Heart left ventricle (tissue), 16 donors: ENCODE measurements around the gene LRMDA. TPM values are rescaled to one million over a fixed set of nuclear protein-coding genes. Genes with fewer than 3 reads are reported as not detected.

Source experiments
- ATAC-seq, 4 donors: fragments of 200-7000 bp; cut with Tn5 transposase; one replicate each; pipeline ENCODE4 v1.9.1; 2020 to 2022; ENCODE audit warnings: moderate library complexity in 4 of 4, mild to moderate bottlenecking in 3 of 4, moderate number of reproducible peaks in 1 of 4
- DNase-seq, 5 donors: peaks; one replicate each; pipeline ENCODE4 v3.0.0-alpha.2; 2020
- H3K27ac ChIP-seq, 12 donors: fragments of 200-600 bp; sonication (generic) in 4 of 12; one replicate each; pipeline versions ENCODE4 v1.5.0 to v1.8.0; 2016 to 2022; ENCODE audit warnings: mild to moderate bottlenecking in 2 of 12
- H3K27me3 ChIP-seq, 9 donors: fragments of 200-600 bp; sonication (generic) in 2 of 9; one replicate each; pipeline versions ENCODE4 v1.5.1 to v1.8.0; 2016 to 2022; ENCODE audit warnings: mild to moderate bottlenecking in 3 of 9
- H3K36me3 ChIP-seq, 9 donors: fragments of 200-600 bp; sonication (generic) in 2 of 9; one replicate each; pipeline versions ENCODE4 v1.5.0 to v1.8.0; 2018 to 2022; ENCODE audit warnings: mild to moderate bottlenecking in 2 of 9
- H3K4me1 ChIP-seq, 12 donors: fragments of 200-600 bp; sonication (generic) in 4 of 12; one replicate each; pipeline versions ENCODE4 v1.5.0 to v1.8.0; 2016 to 2022; ENCODE audit warnings: mild to moderate bottlenecking in 3 of 12
- H3K4me3 ChIP-seq, 12 donors: fragments of 200-600 bp; sonication (generic) in 4 of 12; one replicate each; pipeline versions ENCODE4 v1.5.0 to v1.8.0; 2017 to 2022; ENCODE audit warnings: mild to moderate bottlenecking in 9 of 12, moderate library complexity in 4 of 12
- H3K9me3 ChIP-seq, 12 donors: fragments of 200-600 bp; sonication (generic) in 4 of 12; one replicate each; pipeline versions ENCODE4 v1.5.0 to v1.8.0; 2016 to 2022; ENCODE audit warnings: mild to moderate bottlenecking in 1 of 12
- CTCF ChIP-seq, 12 donors: fragments of 200-600 bp; sonication (generic) in 4 of 12; IDR thresholded peaks; one replicate each; pipeline versions ENCODE4 v1.5.0 to v1.8.0; 2018 to 2022; ENCODE audit warnings: antibody characterized with exemption in 12 of 12, mild to moderate bottlenecking in 5 of 12
- POLR2A ChIP-seq, 2 donors: fragments of 450-650 bp; IDR thresholded peaks; one replicate each; pipeline ENCODE4 v1.6.1; 2017; ENCODE audit warnings: antibody characterized with exemption in 2 of 2, mild to moderate bottlenecking in 2 of 2, moderate library complexity in 2 of 2
- WGBS, 4 donors: extraction: QIAGEN DNeasy Blood & Tissue Kit in 2 of 4; methylation state at CpG; one replicate each; pipeline versions ENCODE4 v1.1.5 to v1.1.7; 2013 to 2018; 5-methylcytosine and 5-hydroxymethylcytosine counted together
- intact Hi-C, 10 donors: fragments of 100-400 bp; cut with DNase I; formaldehyde crosslinking; loops; one replicate each; pipeline versions ENCODE4 v1.11.1 to v1.14.2; 2022
- polyA plus RNA-seq, 2 donors: library from polyadenylated mRNA; stranded (reverse); fragments of 200-250 nt; gene quantifications; one replicate each; pipeline ENCODE4 v1.2.3, GENCODE V29; 2013
- total RNA-seq, 9 donors: library from RNA; depleted of rRNA in 2 of 9; stranded (reverse); fragments of >200 nt in 2 of 9; fragmentation: NEBNext Ultra II Directional in 3 of 9; extraction: Animal tissue kit (Norgen Biotek cat#: 25700) in 3 of 9; gene quantifications; one replicate each; pipeline versions ENCODE4 v1.1.0 to v1.2.4, GENCODE V29; 2016 to 2023
- donor health status: ischemic (EF 13 %, LVEDD 7.1; RV severe dilation, severe dysfunction).
- donor health status: healthy with polysubstance abuse.
- donor health status: DM: no; HTN: yes; CAD: no.
- donor health status: DM: no; HTN: no; CAD: no.
- donor health status: ischemic (EF 25% LVEDD 6.9; RV normal size, moderate dysfunction).
- donor health status: ischemic (EF 25% LVEDD 5.7; RV mildly dilated, moderate dysfunction).
- donor health status: healthy.
- donor health status: DM: yes; HTN: yes; CAD: no.
- donor health status: ischemic (EF 35%, LVEDD 5.7; RV mildly dilated, moderate dysfunction).
- donor health status: nonischemic (EF 11% LVEDD 7.7; RV severe dilation, severe dysfunction).
- donor health status: DM: yes; HTN: yes; CAD: no.
- donor health status: PGD.
- donor health status: ischemic (EF 29% LVEDD 5.4; RV normal size, mild dysfunction).
- donor health status: nonischemic (EF 23%, LVEDD 6.1; RV moderate dilation, normal function).

Gene LRMDA
- total and polyA plus RNA-seq, 11 donors, result 2.4 to 34.4 (median 14.9) TPM

GRCh38 chr10:75658496-75658895 is 227.1 kb downstream of the LRMDA start:
- ATAC-seq (no peak), DNase-seq (no peak)
- intact Hi-C loops, result loop anchor here in 3 of 10 donors (10.0 kb wide), 2 partner anchors 116 to 254 kb away; partner anchors contain the start of gene ZNF503 (in 2 of the 3)
- Histone ChIP-seq H3K4me3 (no peak overlapping the region), H3K27me3 (no peaks in the 10 kb centered on the region), H3K27ac (no peak overlapping the region), H3K9me3 (no peaks in the 10 kb centered on the region), H3K36me3 (no peaks in the 10 kb centered on the region), H3K4me1 (peaks cover 0 to 47% (median 25%) of the 10 kb centered on the region in 12 donors)
- WGBS, 4 donors, result 95 to 100% (median 99%) methylated on average over 1 of the region's 1 CpG
- TF ChIP-seq CTCF (IDR thresholded peaks at IDR 0.05) (no peak), POLR2A (IDR thresholded peaks at IDR 0.05) (no peak)

- Histone ChIP-seq H3K27ac (no peak overlapping the region), H3K27me3 (no peaks in the 10 kb centered on the region), H3K4me1 (peaks cover 0 to 47% (median 27%) of the 10 kb centered on the region in 12 donors), H3K9me3 (no peaks in the 10 kb centered on the region), H3K36me3 (no peaks in the 10 kb centered on the region), H3K4me3 (no peak overlapping the region)
- 87 to 99% (median 93%) methylated on average over 6 of the region's 6 CpGs for WGBS, 4 donors
- TF ChIP-seq CTCF (IDR thresholded peaks at IDR 0.05) (no peak), POLR2A (IDR thresholded peaks at IDR 0.05) (no peak)
- no peak for ATAC-seq
- intact Hi-C loops, result loop anchor here in 3 of 10 donors (10.0 kb wide), 2 partner anchors 116 to 254 kb away; partner anchors contain the start of gene ZNF503 (in 2 of the 3)
- DNase-seq, result no peak
Measured at GRCh38 chr10:75658915-75659314, 227.5 kb downstream of the LRMDA start.

DNA sequence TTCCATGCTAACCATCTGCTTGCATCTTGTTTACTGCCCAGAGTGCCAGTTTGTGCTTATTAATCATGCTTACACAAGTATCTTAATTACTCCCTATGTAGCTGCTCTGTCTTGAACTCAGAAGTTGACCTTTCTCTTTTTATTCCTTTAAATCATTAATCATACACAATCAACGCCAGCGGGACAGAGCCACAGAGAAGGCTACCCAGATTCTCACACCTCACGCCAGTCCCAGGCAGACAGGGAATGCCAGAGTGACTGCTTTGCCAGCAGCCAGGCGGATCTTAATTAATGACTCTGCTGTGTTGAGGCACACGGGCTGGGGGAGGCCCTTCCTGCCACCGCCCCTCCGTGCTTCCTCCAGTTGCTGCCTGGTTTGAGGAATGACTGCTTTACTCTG is 229.4 kb downstream of the LRMDA start:
- no peak overlapping the region for H3K27ac ChIP-seq
- no peak overlapping the region for H3K4me3 ChIP-seq
- 53 to 77% (median 63%) methylated on average over 7 of the region's 7 CpGs for WGBS, 4 donors
- H3K9me3 ChIP-seq, result no peaks in the 10 kb centered on the region
- peaks cover 0 to 33% (median 13%) of the 10 kb centered on the region in 12 donors for H3K4me1 ChIP-seq
- intact Hi-C loops, result loop anchor here in 3 of 10 donors (5.0 to 10.0 kb wide), 2 partner anchors 256 to 259 kb away; partner anchors contain the start of gene ZNF503 (in 3 of the 3)
- H3K36me3 ChIP-seq, result no peaks in the 10 kb centered on the region
- H3K27me3 ChIP-seq, result no peaks in the 10 kb centered on the region
- DNase-seq (no peak), ATAC-seq (peak in 1 of 4 donors; percentile 31)
- TF ChIP-seq POLR2A (IDR thresholded peaks at IDR 0.05) (no peak), CTCF (IDR thresholded peaks at IDR 0.05) (no peak)

GRCh38 chr10:75662715-75663114 is 231.3 kb downstream of the LRMDA start:
- H3K27ac ChIP-seq, result peak overlapping the region; percentile 4 to 76 (median 47)
- no peak overlapping the region for H3K4me3 ChIP-seq
- peaks cover 0 to 29% (median 7%) of the 10 kb centered on the region in 12 donors for H3K4me1 ChIP-seq
- no peaks in the 10 kb centered on the region for H3K9me3 ChIP-seq
- WGBS, 4 donors, result 41 to 61% (median 49%) methylated on average over 3 of the region's 3 CpGs
- peak; percentile 51 to 93 (median 88) for ATAC-seq
- no peak for TF ChIP-seq POLR2A (IDR thresholded peaks at IDR 0.05)
- no peak for TF ChIP-seq CTCF (IDR thresholded peaks at IDR 0.05)
- no peaks in the 10 kb centered on the region for H3K36me3 ChIP-seq
- peak in 4 of 5 donors; percentile 37 to 56 (median 44) for DNase-seq
- intact Hi-C loops, result loop anchor here in 3 of 10 donors (5.0 to 10.0 kb wide), 2 partner anchors 258 to 260 kb away; partner anchors contain the start of gene ZNF503 (in 3 of the 3)
- H3K27me3 ChIP-seq, result no peaks in the 10 kb centered on the region
